Right ventricle myocardium inferior (tissue), 1 donor: ENCODE measurements around the gene SH2D4B. TPM values are rescaled to one million over a fixed set of nuclear protein-coding genes. Genes with fewer than 3 reads are reported as not detected.

Source experiments
- ATAC-seq: fragments of 200-7000 bp; cut with Tn5 transposase; one replicate; pipeline ENCODE4 v1.9.1; 2020; ENCODE audit warnings: mild to moderate bottlenecking, moderate library complexity
- DNase-seq: peaks from one replicate; pipeline ENCODE4 v3.0.0; 2021; ENCODE audit errors: missing footprints
- intact Hi-C: fragments of 100-400 bp; cut with DNase I; formaldehyde crosslinking; loops from one replicate; pipeline ENCODE4 v1.11.0; 2022
- total RNA-seq: library from RNA; stranded (reverse); fragmentation: NEBNext Ultra II Directional; extraction: Animal tissue kit (Norgen Biotek cat#: 25700); gene quantifications from one replicate; pipeline ENCODE4 v1.2.1, GENCODE V29; 2021
- donor health status: DM: no; HTN: yes; CAD: no; lungs with severe emphysema.

The SH2D4B gene
- total RNA-seq, 1 donor from 2014 or later, result not detected

GRCh38 chr10:80599424-80599847 lies 61.7 kb downstream of the SH2D4B start:
- intact Hi-C loops, result loop anchor here (5.0 to 10.0 kb wide), 3 partner anchors 63 to 325 kb away; no protein-coding TSS in a partner anchor
- ATAC-seq (peak; percentile 64), DNase-seq (peak; percentile 81)

GRCh38 chr10:80600256-80600655 lies 62.6 kb downstream of the SH2D4B start:
- intact Hi-C loops, result no loop called here
- ATAC-seq, result no peak
- DNase-seq, result no peak

GRCh38 chr10:80602881-80603280 lies 65.2 kb downstream of the SH2D4B start:
- ATAC-seq (no peak), DNase-seq (no peak)
- intact Hi-C loops, result no loop called here

GRCh38 chr10:80603516-80603915 lies 65.8 kb downstream of the SH2D4B start:
- DNase-seq, result no peak
- intact Hi-C loops, result no loop called here
- ATAC-seq, result no peak

GRCh38 chr10:80608706-80609105 lies 71.0 kb downstream of the SH2D4B start:
- no peak for ATAC-seq
- DNase-seq, result no peak
- intact Hi-C loops, result no loop called here

- no peak for DNase-seq
- ATAC-seq, result no peak
- intact Hi-C loops, result no loop called here
Measured at GRCh38 chr10:80609331-80609730, 71.6 kb downstream of the SH2D4B start.

GRCh38 chr10:80611481-80612185 lies 73.9 kb downstream of the SH2D4B start:
- intact Hi-C loops, result no loop called here
- ATAC-seq, result no peak
- DNase-seq, result no peak

GRCh38 chr10:80612261-80612660 lies 74.6 kb downstream of the SH2D4B start:
- DNase-seq (no peak), ATAC-seq (peak; percentile 57)
- intact Hi-C loops, result no loop called here

- DNase-seq, result no peak
- ATAC-seq, result no peak
- intact Hi-C loops, result no loop called here
Measured at GRCh38 chr10:80613466-80614170, 75.9 kb downstream of the SH2D4B start.

- DNase-seq, result no peak
- intact Hi-C loops, result no loop called here
- no peak for ATAC-seq
Measured at GRCh38 chr10:80614576-80615416, 77.1 kb downstream of the SH2D4B start.

GRCh38 chr10:80617807-80618206 lies 80.1 kb downstream of the SH2D4B start:
- ATAC-seq, result peak; percentile 75
- intact Hi-C loops, result no loop called here

GRCh38 chr10:80619036-80619435 lies 81.3 kb downstream of the SH2D4B start:
- intact Hi-C loops, result no loop called here
- ATAC-seq, result no peak
- no peak for DNase-seq

More at GRCh38 chr10:80617807-80618206, 80.1 kb downstream of the SH2D4B start:
- DNase-seq, result no peak

GRCh38 chr10:80622153-80622552 lies 84.5 kb downstream of the SH2D4B start:
- intact Hi-C loops, result no loop called here

GRCh38 chr10:80630324-80630723 lies 92.6 kb downstream of the SH2D4B start:
- ATAC-seq (no peak), DNase-seq (no peak)
- intact Hi-C loops, result no loop called here

More at GRCh38 chr10:80622153-80622552, 84.5 kb downstream of the SH2D4B start:
- no peak for ATAC-seq
- DNase-seq, result no peak

GRCh38 chr10:80632742-80633141 lies 95.0 kb downstream of the SH2D4B start:
- intact Hi-C loops, result no loop called here
- DNase-seq, result no peak

GRCh38 chr10:80633383-80633860 lies 95.7 kb downstream of the SH2D4B start:
- ATAC-seq, result no peak
- DNase-seq, result no peak
- intact Hi-C loops, result no loop called here

More at GRCh38 chr10:80632742-80633141, 95.0 kb downstream of the SH2D4B start:
- no peak for ATAC-seq

GRCh38 chr10:80633910-80634309 lies 96.2 kb downstream of the SH2D4B start:
- intact Hi-C loops, result no loop called here
- no peak for DNase-seq
- ATAC-seq, result no peak

- ATAC-seq (no peak), DNase-seq (no peak)
- intact Hi-C loops, result no loop called here
Measured at GRCh38 chr10:80642661-80643060, 105.0 kb downstream of the SH2D4B start.

- DNase-seq, result no peak
- intact Hi-C loops, result no loop called here
- no peak for ATAC-seq
Measured at GRCh38 chr10:80646366-80646765, 108.7 kb downstream of the SH2D4B start.
